ENCODE measurements around the gene GLP2R. TPM values are rescaled to one million over a fixed set of nuclear protein-coding genes. Genes with fewer than 3 reads are reported as not detected.

Gene GLP2R
- total RNA-seq: not detected in 2 replicates

GRCh38 chr17:9825641-9826150 lies at the start of gene GLP2R:
Gene GLP2R, plus strand, starts transcription at chr17:9825924. Its CDS starts 140 bp downstream, at chr17:9826064.

GRCh38 chr17:9790889-9791876 lies 34.5 kb upstream of the GLP2R start, which contains the start of gene DHRS7C:
Gene DHRS7C, minus strand, starts transcription at chr17:9791592. Its CDS starts 308 bp downstream, at chr17:9791284.

GRCh38 chr17:9821921-9822320 lies 3.8 kb upstream of the GLP2R start, which contains the start of gene GSG1L2:
Gene GSG1L2, minus strand, starts transcription at chr17:9822079. Its CDS starts 8 bp downstream, at chr17:9822071.

GRCh38 chr17:9905078-9905415 lies 79.3 kb downstream of the GLP2R start, which contains the start of gene RCVRN:
Gene RCVRN, minus strand, starts transcription at chr17:9905271. Its CDS starts 91 bp downstream, at chr17:9905180.

Other genes starting within 250 kb of the GLP2R start
- 0.06 and 0.53 TPM in 2 replicates for gene CFAP52, start 249.3 kb upstream of the GLP2R start, total RNA-seq
- 0.06 TPM in 1 of 2 replicates, not detected in the other for gene USP43, start 180.4 kb upstream of the GLP2R start, total RNA-seq
- gene DHRS7C, start 34.3 kb upstream of the GLP2R start, total RNA-seq: not detected in 2 replicates
- gene GSG1L2, start 3.8 kb upstream of the GLP2R start, total RNA-seq: not detected in 2 replicates
- not detected in 2 replicates for gene RCVRN, start 79.3 kb downstream of the GLP2R start, total RNA-seq

Data from aortic smooth muscle cell (primary cell).